ENCODE results near the gene ODAD3. TPM values are rescaled to one million over a fixed set of nuclear protein-coding genes. Genes with fewer than 3 reads are reported as not detected.

The ODAD3 gene
- total and polyA plus RNA-seq, 2 of the 13 experiments (the other 11 are each of a cell fraction or from before 2014, with no cell fraction given) = 0.04 to 0.08 TPM

- TF ChIP-seq JARID2 (CRISPR knock-in tag; IDR thresholded peaks at IDR 0.05; ENCODE audit: insufficient replicate concordance) = peak; percentile 3
- TF ChIP-seq RAD21 (CRISPR knock-in tag; IDR thresholded peaks at IDR 0.05) = 0 out of 2 replicates have a peak, but pooled peaks have one; percentile 19
- no peak for TF ChIP-seq ZKSCAN5 (CRISPR knock-in tag; IDR thresholded peaks at IDR 0.05)
- peak; percentile 63; the same call in 1 of the 2 replicates for TF ChIP-seq SP5 (CRISPR knock-in tag; IDR thresholded peaks at IDR 0.05; ENCODE audit: borderline replicate concordance, low read depth)
- peak; percentile 99 for TF ChIP-seq ZHX2 (IDR thresholded peaks at IDR 0.05; ENCODE audit: low read depth)
- no peak for TF ChIP-seq ZHX2 (CRISPR knock-in tag; IDR thresholded peaks at IDR 0.05; ENCODE audit: borderline replicate concordance)
- TF ChIP-seq GZF1 (CRISPR knock-in tag; IDR thresholded peaks at IDR 0.05) = peak; percentile 67; the same call in 1 of the 2 replicates
- peak; percentile 95 for TF ChIP-seq E2F1 (CRISPR knock-in tag; IDR thresholded peaks at IDR 0.05)
- no peak for TF ChIP-seq ZNF432 (CRISPR knock-in tag; IDR thresholded peaks at IDR 0.05; ENCODE audit: borderline replicate concordance)
- no peak for TF ChIP-seq GRHL1 (CRISPR knock-in tag; conservative IDR thresholded peaks at IDR 0.05)
- TF ChIP-seq ZNF543 (CRISPR knock-in tag; IDR thresholded peaks at IDR 0.05) = no peak
- TF ChIP-seq KLF16 (CRISPR knock-in tag; IDR thresholded peaks at IDR 0.05) = peak in 1 of 2 experiments; percentile 82; a peak in 2 of 4 replicates
- TF ChIP-seq ZNF337 (CRISPR knock-in tag; IDR thresholded peaks at IDR 0.05; ENCODE audit: borderline replicate concordance, low read depth) = peak; percentile 78; the same call in 1 of the 2 replicates
Measured at GRCh38 chr19:11435057-11435832, at the start of gene ODAD3, which contains the start of gene PRKCSH (continued).
